GM12878 (cell line): ENCODE results near the gene SMARCA4.

Experiments
- EZH2 ChIP-seq: IDR thresholded peaks from 2 replicates; pipeline ENCODE4 v1.6.1; 2012; ENCODE audit warnings: low read depth, mild to moderate bottlenecking, control low read depth, inconsistent platforms, low read length, borderline replicate concordance; ENCODE audit not compliant: control insufficient read depth
- STAT3 ChIP-seq: IDR thresholded peaks from 2 replicates; pipeline ENCODE4 v1.6.1; 2011; ENCODE audit warnings: low read depth, low read length, improper control_type of control experiment
- TARDBP ChIP-seq: IDR thresholded peaks from 2 replicates; pipeline ENCODE4 v1.6.1; 2016; ENCODE audit warnings: borderline replicate concordance
- ZNF274 ChIP-seq: IDR thresholded peaks from one replicate; pipeline ENCODE4 v1.8.0; 2011; ENCODE audit not compliant: insufficient read length, insufficient read depth
- TF ChIP-seq, protein P1 (sequence below), 3 experiments: IDR thresholded peaks in 2 of 3; conservative IDR thresholded peaks in 1 of 3; 2 replicates each; pipeline ENCODE4 v1.5.1; 2011; ENCODE audit warnings: low read depth in 3 of 3, low read length in 3 of 3, mild to moderate bottlenecking in 3 of 3, control low read depth in 2 of 3, moderate library complexity in 2 of 3, inconsistent platforms in 1 of 3, mixed read lengths in 1 of 3; ENCODE audit not compliant: control insufficient read depth in 2 of 3, insufficient read depth in 1 of 3; ENCODE audit errors: extremely low read depth in 1 of 3
- TF ChIP-seq, protein P2 (sequence below): IDR thresholded peaks from 2 replicates; pipeline ENCODE4 v1.6.1; 2012; ENCODE audit warnings: low read depth, low read length, improper control_type of control experiment
- TF ChIP-seq, protein P3 (sequence below): IDR thresholded peaks from 2 replicates; pipeline ENCODE4 v1.6.1; 2012; ENCODE audit warnings: mild to moderate bottlenecking, low read depth, low read length

DNA sequence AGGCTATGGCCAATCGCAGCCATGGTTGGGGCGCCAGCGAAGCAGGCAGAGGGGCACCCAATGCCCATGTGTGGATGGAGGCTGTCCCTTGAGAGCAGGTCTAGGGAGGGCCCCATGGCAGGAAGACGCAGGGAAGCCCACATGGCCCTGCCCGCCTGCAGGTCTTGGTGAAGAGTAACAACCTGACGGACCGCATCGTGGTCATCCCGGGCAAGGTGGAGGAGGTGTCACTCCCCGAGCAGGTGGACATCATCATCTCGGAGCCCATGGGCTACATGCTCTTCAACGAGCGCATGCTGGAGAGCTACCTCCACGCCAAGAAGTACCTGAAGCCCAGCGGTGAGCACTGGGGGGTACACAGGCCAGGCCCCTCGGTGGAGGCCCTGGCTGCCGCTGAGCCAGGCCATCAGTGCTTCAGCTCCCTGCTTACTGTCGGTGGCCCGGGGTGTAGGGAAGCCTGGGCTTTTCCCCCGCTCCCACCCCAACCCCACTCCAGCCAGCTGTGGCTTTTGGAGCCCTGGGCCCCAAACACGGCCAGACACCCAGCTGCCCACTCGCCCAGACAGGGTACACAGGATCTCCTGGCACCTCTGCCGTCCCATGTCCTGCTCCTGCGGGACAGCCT is 47.0 kb upstream of the SMARCA4 start:
- no peak for TF ChIP-seq EZH2
- TF ChIP-seq ZNF274: no peak
- TF ChIP-seq STAT3: no peak
- TF ChIP-seq, protein P1, sequence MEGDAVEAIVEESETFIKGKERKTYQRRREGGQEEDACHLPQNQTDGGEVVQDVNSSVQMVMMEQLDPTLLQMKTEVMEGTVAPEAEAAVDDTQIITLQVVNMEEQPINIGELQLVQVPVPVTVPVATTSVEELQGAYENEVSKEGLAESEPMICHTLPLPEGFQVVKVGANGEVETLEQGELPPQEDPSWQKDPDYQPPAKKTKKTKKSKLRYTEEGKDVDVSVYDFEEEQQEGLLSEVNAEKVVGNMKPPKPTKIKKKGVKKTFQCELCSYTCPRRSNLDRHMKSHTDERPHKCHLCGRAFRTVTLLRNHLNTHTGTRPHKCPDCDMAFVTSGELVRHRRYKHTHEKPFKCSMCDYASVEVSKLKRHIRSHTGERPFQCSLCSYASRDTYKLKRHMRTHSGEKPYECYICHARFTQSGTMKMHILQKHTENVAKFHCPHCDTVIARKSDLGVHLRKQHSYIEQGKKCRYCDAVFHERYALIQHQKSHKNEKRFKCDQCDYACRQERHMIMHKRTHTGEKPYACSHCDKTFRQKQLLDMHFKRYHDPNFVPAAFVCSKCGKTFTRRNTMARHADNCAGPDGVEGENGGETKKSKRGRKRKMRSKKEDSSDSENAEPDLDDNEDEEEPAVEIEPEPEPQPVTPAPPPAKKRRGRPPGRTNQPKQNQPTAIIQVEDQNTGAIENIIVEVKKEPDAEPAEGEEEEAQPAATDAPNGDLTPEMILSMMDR (IDR thresholded peaks at IDR 0.05 in 2 of 3, conservative IDR thresholded peaks at IDR 0.05 in 1 of 3; ENCODE audit: control insufficient read depth in 2 of 3, extremely low read depth in 1 of 3, insufficient read depth in 1 of 3, low read depth in 3 of 3, low read length in 3 of 3): no peak
- no peak for TF ChIP-seq TARDBP
- TF ChIP-seq, protein P2, sequence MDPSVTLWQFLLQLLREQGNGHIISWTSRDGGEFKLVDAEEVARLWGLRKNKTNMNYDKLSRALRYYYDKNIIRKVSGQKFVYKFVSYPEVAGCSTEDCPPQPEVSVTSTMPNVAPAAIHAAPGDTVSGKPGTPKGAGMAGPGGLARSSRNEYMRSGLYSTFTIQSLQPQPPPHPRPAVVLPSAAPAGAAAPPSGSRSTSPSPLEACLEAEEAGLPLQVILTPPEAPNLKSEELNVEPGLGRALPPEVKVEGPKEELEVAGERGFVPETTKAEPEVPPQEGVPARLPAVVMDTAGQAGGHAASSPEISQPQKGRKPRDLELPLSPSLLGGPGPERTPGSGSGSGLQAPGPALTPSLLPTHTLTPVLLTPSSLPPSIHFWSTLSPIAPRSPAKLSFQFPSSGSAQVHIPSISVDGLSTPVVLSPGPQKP: no peak
- TF ChIP-seq, protein P3, sequence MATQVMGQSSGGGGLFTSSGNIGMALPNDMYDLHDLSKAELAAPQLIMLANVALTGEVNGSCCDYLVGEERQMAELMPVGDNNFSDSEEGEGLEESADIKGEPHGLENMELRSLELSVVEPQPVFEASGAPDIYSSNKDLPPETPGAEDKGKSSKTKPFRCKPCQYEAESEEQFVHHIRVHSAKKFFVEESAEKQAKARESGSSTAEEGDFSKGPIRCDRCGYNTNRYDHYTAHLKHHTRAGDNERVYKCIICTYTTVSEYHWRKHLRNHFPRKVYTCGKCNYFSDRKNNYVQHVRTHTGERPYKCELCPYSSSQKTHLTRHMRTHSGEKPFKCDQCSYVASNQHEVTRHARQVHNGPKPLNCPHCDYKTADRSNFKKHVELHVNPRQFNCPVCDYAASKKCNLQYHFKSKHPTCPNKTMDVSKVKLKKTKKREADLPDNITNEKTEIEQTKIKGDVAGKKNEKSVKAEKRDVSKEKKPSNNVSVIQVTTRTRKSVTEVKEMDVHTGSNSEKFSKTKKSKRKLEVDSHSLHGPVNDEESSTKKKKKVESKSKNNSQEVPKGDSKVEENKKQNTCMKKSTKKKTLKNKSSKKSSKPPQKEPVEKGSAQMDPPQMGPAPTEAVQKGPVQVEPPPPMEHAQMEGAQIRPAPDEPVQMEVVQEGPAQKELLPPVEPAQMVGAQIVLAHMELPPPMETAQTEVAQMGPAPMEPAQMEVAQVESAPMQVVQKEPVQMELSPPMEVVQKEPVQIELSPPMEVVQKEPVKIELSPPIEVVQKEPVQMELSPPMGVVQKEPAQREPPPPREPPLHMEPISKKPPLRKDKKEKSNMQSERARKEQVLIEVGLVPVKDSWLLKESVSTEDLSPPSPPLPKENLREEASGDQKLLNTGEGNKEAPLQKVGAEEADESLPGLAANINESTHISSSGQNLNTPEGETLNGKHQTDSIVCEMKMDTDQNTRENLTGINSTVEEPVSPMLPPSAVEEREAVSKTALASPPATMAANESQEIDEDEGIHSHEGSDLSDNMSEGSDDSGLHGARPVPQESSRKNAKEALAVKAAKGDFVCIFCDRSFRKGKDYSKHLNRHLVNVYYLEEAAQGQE: no peak
